ENCODE results near the gene BAG5. TPM values are rescaled to one million over a fixed set of nuclear protein-coding genes. Genes with fewer than 3 reads are reported as not detected.

The BAG5 gene
- total and polyA plus RNA-seq, 2 of the 4 experiments (the other 2 are of a cell fraction), result 6.7 to 22.2 TPM

GRCh38 chr14:103550451-103551337 lies 11.8 kb downstream of the BAG5 start (continued):
- TF ChIP-seq RCOR1 (IDR thresholded peaks at IDR 0.05; ENCODE audit: insufficient replicate concordance, low read length) (no peak), FOS (IDR thresholded peaks at IDR 0.05; ENCODE audit: low read depth, low read length) (no peak)

- intact Hi-C loops (cut with micrococcal nuclease), result no loop called here
- DNase-seq, result no peak
- TF ChIP-seq CHD1 (IDR thresholded peaks at IDR 0.05; ENCODE audit: low read depth, low read length) (no peak), RAD21 (IDR thresholded peaks at IDR 0.05; ENCODE audit: low read length) (no peak), RFX5 (IDR thresholded peaks at IDR 0.05; ENCODE audit: low read depth, low read length) (no peak), NFE2L2 (IDR thresholded peaks at IDR 0.05; ENCODE audit: low read depth, low read length) (no peak), SMC3 (IDR thresholded peaks at IDR 0.05; ENCODE audit: low read depth, low read length) (no peak), RCOR1 (IDR thresholded peaks at IDR 0.05; ENCODE audit: insufficient replicate concordance, low read length) (no peak), MAFK (IDR thresholded peaks at IDR 0.05; ENCODE audit: low read depth, low read length) (no peak), FOS (IDR thresholded peaks at IDR 0.05; ENCODE audit: low read depth, low read length) (no peak), CEBPB (IDR thresholded peaks at IDR 0.05; ENCODE audit: low read depth, low read length) (no peak)
- TF ChIP-seq, protein P1, sequence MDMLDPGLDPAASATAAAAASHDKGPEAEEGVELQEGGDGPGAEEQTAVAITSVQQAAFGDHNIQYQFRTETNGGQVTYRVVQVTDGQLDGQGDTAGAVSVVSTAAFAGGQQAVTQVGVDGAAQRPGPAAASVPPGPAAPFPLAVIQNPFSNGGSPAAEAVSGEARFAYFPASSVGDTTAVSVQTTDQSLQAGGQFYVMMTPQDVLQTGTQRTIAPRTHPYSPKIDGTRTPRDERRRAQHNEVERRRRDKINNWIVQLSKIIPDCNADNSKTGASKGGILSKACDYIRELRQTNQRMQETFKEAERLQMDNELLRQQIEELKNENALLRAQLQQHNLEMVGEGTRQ (IDR thresholded peaks at IDR 0.05; ENCODE audit: low read depth, low read length), result no peak
- TF ChIP-seq, protein P2, sequence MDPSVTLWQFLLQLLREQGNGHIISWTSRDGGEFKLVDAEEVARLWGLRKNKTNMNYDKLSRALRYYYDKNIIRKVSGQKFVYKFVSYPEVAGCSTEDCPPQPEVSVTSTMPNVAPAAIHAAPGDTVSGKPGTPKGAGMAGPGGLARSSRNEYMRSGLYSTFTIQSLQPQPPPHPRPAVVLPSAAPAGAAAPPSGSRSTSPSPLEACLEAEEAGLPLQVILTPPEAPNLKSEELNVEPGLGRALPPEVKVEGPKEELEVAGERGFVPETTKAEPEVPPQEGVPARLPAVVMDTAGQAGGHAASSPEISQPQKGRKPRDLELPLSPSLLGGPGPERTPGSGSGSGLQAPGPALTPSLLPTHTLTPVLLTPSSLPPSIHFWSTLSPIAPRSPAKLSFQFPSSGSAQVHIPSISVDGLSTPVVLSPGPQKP (IDR thresholded peaks at IDR 0.05; ENCODE audit: borderline replicate concordance, low read depth, low read length), result no peak
These were observed 12.8 kb downstream of the BAG5 start for GRCh38 chr14:103549361-103550311.

More at GRCh38 chr14:103549361-103550311, 12.8 kb downstream of the BAG5 start:
- Histone ChIP-seq H3K36me3 (ENCODE audit: control insufficient read depth, insufficient read depth, low read length) (no peaks in the 10 kb centered on the region), H2BK15ac (ENCODE audit: low read depth, low read length) (no peak overlapping the region), H3K18ac (ENCODE audit: low read depth, low read length) (no peak overlapping the region), H3K14ac (replicated peaks; ENCODE audit: low read depth, low read length) (no peak overlapping the region), H3K27me3 (ENCODE audit: control insufficient read depth, insufficient read depth, low read length) (no peaks in the 10 kb centered on the region), H3K23ac (ENCODE audit: low read depth, low read length) (no peak overlapping the region), H3K9ac (ENCODE audit: low read depth, low read length) (no peak overlapping the region), H3K27ac (ENCODE audit: insufficient read depth, low read length) (no peak overlapping the region), H3K79me1 (ENCODE audit: low read depth in 1 of 2, low read length in 2 of 2) (peaks cover 0 to 20% of the 10 kb centered on the region in 2 experiments; a peak in 3 of 4 replicates), H3K4me3 (ENCODE audit: insufficient read depth, low read depth, low read length) (no peak overlapping the region), H4K5ac (ENCODE audit: low read depth, low read length) (no peak overlapping the region), H2BK20ac (ENCODE audit: low read depth, low read length) (no peak overlapping the region), H2AK5ac (ENCODE audit: low read depth, low read length) (no peak overlapping the region), H3K9me1 (ENCODE audit: insufficient read depth, low read length) (peaks cover 8% of the 10 kb centered on the region; the same call in 1 of the 2 replicates), H3K9me3 (ENCODE audit: control insufficient read depth, insufficient read depth, low read length) (no peaks in the 10 kb centered on the region), H2AFZ (replicated peaks; ENCODE audit: low read length, poor library complexity) (no peak overlapping the region), H4K20me1 (ENCODE audit: insufficient read depth, low read length) (peaks cover 8% of the 10 kb centered on the region; the same call in 1 of the 2 replicates), H2BK120ac (ENCODE audit: low read depth, low read length) (no peak overlapping the region), H4K8ac (ENCODE audit: low read depth in 2 of 2, low read length in 2 of 2) (no peak overlapping the region), H2AK9ac (replicated peaks; ENCODE audit: low read depth, low read length, poor library complexity) (no peak overlapping the region), H4K91ac (ENCODE audit: insufficient read depth, low read depth, low read length) (no peak overlapping the region), H3K4me2 (ENCODE audit: low read depth, low read length) (no peak overlapping the region), H2BK5ac (ENCODE audit: low read depth, low read length, poor library complexity, severe bottlenecking) (no peak overlapping the region), H3K4me1 (ENCODE audit: control insufficient read depth, insufficient read depth, low read length) (peaks cover 9% of the 10 kb centered on the region), H3K56ac (ENCODE audit: extremely low read depth, insufficient read depth, low read length) (no peak overlapping the region), H3K4ac (ENCODE audit: low read depth, low read length) (no peak overlapping the region)
- BruUV-seq (replicated peaks), result no TSS peak
- ATAC-seq (ENCODE audit: low read depth), result no peak
- WGBS, 2 experiments (ENCODE audit: extremely low coverage in 2 of 2, insufficient read length in 1 of 2), result 87% methylated on average over 9 of the region's 30 CpGs; no CpG with 5 or more reads in 1 of the 2 experiments
- in situ Hi-C loops (cut with MboI; ENCODE audit: low sequenced_read_pairs) (no loop called here), dilution Hi-C loops (cut with HindIII; ENCODE audit: low sequenced_read_pairs, unreplicated experiment) (no loop called here)
- POLR2A ChIA-PET (ENCODE audit: unreplicated experiment), result interaction anchor here (0.7 kb wide), 1 partner anchor 20 kb away, joined by 4 read pairs; no protein-coding TSS in a partner anchor
- CTCF ChIA-PET, result no interaction called here
